ENCODE measurements around the gene CHPF. TPM values are rescaled to one million over a fixed set of nuclear protein-coding genes. Genes with fewer than 3 reads are reported as not detected.

Gene CHPF
- total and polyA plus RNA-seq, 2 donors (not counting 1 experiment from before 2014, with no cell fraction given), result 1.3 to 5.2 TPM

GRCh38 chr2:219525533-219526232, 17.9 kb downstream of the CHPF start:
- H3K79me2 ChIP-seq (ENCODE audit: control insufficient read depth, insufficient read depth, low read length), result no peaks in the 10 kb centered on the region
- peaks cover 14 to 22% of the 10 kb centered on the region in 2 donors for H3K4me1 ChIP-seq (ENCODE audit: control insufficient read depth in 2 of 2, insufficient read depth in 2 of 2, low read length in 2 of 2)
- H3K9me3 ChIP-seq (ENCODE audit: control extremely low read depth in 1 of 3, control insufficient read depth in 2 of 3, insufficient read depth in 1 of 3, low read length in 2 of 3), result peaks cover 0 to 8% (median 0%) of the 10 kb centered on the region in 3 donors
- H3K4me3 ChIP-seq (ENCODE audit: control extremely low read depth in 1 of 5, extremely low read depth in 1 of 5, insufficient read depth in 1 of 5, low read depth in 2 of 5, low read length in 4 of 5), result no peak overlapping the region
- peaks cover 1 to 78% (median 41%) of the 10 kb centered on the region in 4 experiments for H3K27me3 ChIP-seq (replicated peaks in 1 of 4; ENCODE audit: control extremely low read depth in 1 of 4, control insufficient read depth in 3 of 4, insufficient read depth in 4 of 4, low read length in 3 of 4)
- H3K4me2 ChIP-seq (replicated peaks; ENCODE audit: low read depth, low read length, poor library complexity, severe bottlenecking), result no peak overlapping the region
- 66% methylated on average over 6 of the region's 9 CpGs for WGBS (ENCODE audit: insufficient coverage)
- no peak for TF ChIP-seq EZH2 (IDR thresholded peaks at IDR 0.05; ENCODE audit: borderline replicate concordance, insufficient read depth, low read depth, low read length, poor library complexity, severe bottlenecking)
- TF ChIP-seq CTCF (IDR thresholded peaks at IDR 0.05), result no peak
- ChIA-PET POLR2A (no interaction called here), CTCF (interaction anchor here (1.0 to 1.4 kb wide), 4 partner anchors 26 to 120 kb away, joined by 3 to 4 read pairs (median 3); partner anchors contain the start of gene GMPPA)
- no peak for DNase-seq
- Mint-ChIP-seq H3K4me1 (peaks cover 17% of the 10 kb centered on the region), H3K27me3 (peaks cover 74% of the 10 kb centered on the region), H3K4me3 (no peak overlapping the region), H3K9me3 (ENCODE audit: insufficient read depth) (no peaks in the 10 kb centered on the region), H3K27ac (no peak overlapping the region)
- no peak overlapping the region for H3K27ac ChIP-seq (ENCODE audit: low read length in 2 of 2)
- ATAC-seq (ENCODE audit: low read depth), result no peak
- no peak overlapping the region for H3K9ac ChIP-seq (ENCODE audit: low read length)
- intact Hi-C loops (cut with micrococcal nuclease), result no loop called here
- H4K20me1 ChIP-seq (ENCODE audit: control insufficient read depth, insufficient read depth, low read length, poor library complexity, severe bottlenecking), result no peaks in the 10 kb centered on the region
- H3K36me3 ChIP-seq (replicated peaks in 1 of 2; ENCODE audit: control extremely low read depth in 1 of 2, control insufficient read depth in 1 of 2, extremely low read depth in 1 of 2, insufficient read depth in 2 of 2, low read length in 1 of 2), result no peaks in the 10 kb centered on the region
- H2AFZ ChIP-seq (ENCODE audit: insufficient read depth, low read depth, low read length, poor library complexity, severe bottlenecking), result no peak overlapping the region

- ATAC-seq (ENCODE audit: low read depth) (no peak), DNase-seq (no peak)
- peaks cover 0 to 8% (median 0%) of the 10 kb centered on the region in 3 donors for H3K9me3 ChIP-seq (ENCODE audit: control extremely low read depth in 1 of 3, control insufficient read depth in 2 of 3, insufficient read depth in 1 of 3, low read length in 2 of 3)
- Mint-ChIP-seq H3K4me3 (no peak overlapping the region), H3K9me3 (ENCODE audit: insufficient read depth) (no peaks in the 10 kb centered on the region), H3K4me1 (peaks cover 14% of the 10 kb centered on the region), H3K27me3 (peaks cover 73% of the 10 kb centered on the region), H3K27ac (no peak overlapping the region)
- H3K4me3 ChIP-seq (ENCODE audit: control extremely low read depth in 1 of 5, extremely low read depth in 1 of 5, insufficient read depth in 1 of 5, low read depth in 2 of 5, low read length in 4 of 5), result no peak overlapping the region
- peaks cover 10 to 19% of the 10 kb centered on the region in 2 donors for H3K4me1 ChIP-seq (ENCODE audit: control insufficient read depth in 2 of 2, insufficient read depth in 2 of 2, low read length in 2 of 2)
- no peak overlapping the region for H3K9ac ChIP-seq (ENCODE audit: low read length)
- no peak overlapping the region for H3K4me2 ChIP-seq (replicated peaks; ENCODE audit: low read depth, low read length, poor library complexity, severe bottlenecking)
- no peaks in the 10 kb centered on the region for H3K36me3 ChIP-seq (replicated peaks in 1 of 2; ENCODE audit: control extremely low read depth in 1 of 2, control insufficient read depth in 1 of 2, extremely low read depth in 1 of 2, insufficient read depth in 2 of 2, low read length in 1 of 2)
- intact Hi-C loops (cut with micrococcal nuclease), result no loop called here
- H3K27ac ChIP-seq (ENCODE audit: low read length in 2 of 2), result no peak overlapping the region
- no peak overlapping the region for H2AFZ ChIP-seq (ENCODE audit: insufficient read depth, low read depth, low read length, poor library complexity, severe bottlenecking)
- CTCF ChIA-PET, result interaction anchor here (1.2 to 1.4 kb wide), 4 partner anchors 17 to 65 kb away, joined by 3 to 4 read pairs (median 3); partner anchors contain the start of gene GMPPA
- POLR2A ChIA-PET, result no interaction called here
- H4K20me1 ChIP-seq (ENCODE audit: control insufficient read depth, insufficient read depth, low read length, poor library complexity, severe bottlenecking), result no peaks in the 10 kb centered on the region
- TF ChIP-seq CTCF (IDR thresholded peaks at IDR 0.05) (no peak), EZH2 (IDR thresholded peaks at IDR 0.05; ENCODE audit: borderline replicate concordance, insufficient read depth, low read depth, low read length, poor library complexity, severe bottlenecking) (no peak)
- WGBS (ENCODE audit: insufficient coverage), result 100% methylated on average over 1 of the region's 2 CpGs
- H3K27me3 ChIP-seq (replicated peaks in 1 of 4; ENCODE audit: control extremely low read depth in 1 of 4, control insufficient read depth in 3 of 4, insufficient read depth in 4 of 4, low read length in 3 of 4), result peaks cover 1 to 76% (median 38%) of the 10 kb centered on the region in 4 experiments
- no peaks in the 10 kb centered on the region for H3K79me2 ChIP-seq (ENCODE audit: control insufficient read depth, insufficient read depth, low read length)
Measured at GRCh38 chr2:219524817-219525216, 18.8 kb downstream of the CHPF start.

Data from B cell (primary cell).